Caco-2 (cell line): ENCODE data around the gene CORO2B. TPM values are rescaled to one million over a fixed set of nuclear protein-coding genes. Genes with fewer than 3 reads are reported as not detected.

Experiments
- BruUV-seq: library from RNA; stranded (reverse); fragments of 400-500 nt; replicated peaks from 2 replicates; lab custom pipeline; 2021; lab: Mats Ljungman, UMichigan
- CTCF ChIA-PET: fragments of 300-600 bp; sonication (Branson Sonifier 250); formaldehyde crosslinking; loops from one replicate; lab custom pipeline; 2022; ENCODE audit warnings: antibody characterized with exemption; lab: Charles Lee
- POLR2A ChIA-PET: fragments of 300-600 bp; sonication (Branson Sonifier 250); formaldehyde crosslinking; loops from one replicate; lab custom pipeline; 2022; ENCODE audit warnings: antibody characterized with exemption; lab: Charles Lee
- DNase-seq, 2 experiments: peaks; one replicate each; pipeline versions ENCODE4 v3.0.0 to v3.0.0-alpha.2; 2020 to 2022
- H3K27me3 ChIP-seq: replicated peaks from 2 replicates; pipeline ENCODE4 v1.6.0; 2011; ENCODE audit warnings: low read length; ENCODE audit not compliant: control insufficient read depth, insufficient read depth
- H3K36me3 ChIP-seq: 2 replicates; pipeline ENCODE4 v1.5.1; 2011; ENCODE audit warnings: low read length; ENCODE audit not compliant: control insufficient read depth, insufficient read depth
- H3K4me1 ChIP-seq: fragments of 250-450 bp; sonication (Bioruptor Pico); 2 replicates; pipeline ENCODE4 v1.5.1; 2020; ENCODE audit warnings: mild to moderate bottlenecking
- H3K4me3 ChIP-seq: 2 replicates; pipeline ENCODE4 v1.5.1; 2011; ENCODE audit warnings: low read depth, mild to moderate bottlenecking, control low read depth, low read length
- H3K9me3 ChIP-seq: fragments of 250-450 bp; sonication (Bioruptor Pico); 2 replicates; pipeline ENCODE4 v1.5.1; 2020; ENCODE audit warnings: mild to moderate bottlenecking, moderate library complexity
- H3K27ac Mint-ChIP-seq: one replicate; pipeline ENCODE4 v1.8.0; 2022; ENCODE audit warnings: mixed read lengths; ENCODE audit not compliant: unreplicated experiment
- H3K27me3 Mint-ChIP-seq: one replicate; pipeline ENCODE4 v1.8.0; 2022; ENCODE audit warnings: mixed read lengths; ENCODE audit not compliant: insufficient read depth, unreplicated experiment
- H3K36me3 Mint-ChIP-seq: one replicate; pipeline ENCODE4 v1.8.0; 2022; ENCODE audit warnings: mild to moderate bottlenecking, mixed read lengths; ENCODE audit not compliant: insufficient read depth, unreplicated experiment
- H3K4me1 Mint-ChIP-seq: one replicate; pipeline ENCODE4 v1.8.0; 2022; ENCODE audit warnings: low read depth, mixed read lengths; ENCODE audit not compliant: unreplicated experiment
- H3K4me3 Mint-ChIP-seq: one replicate; pipeline ENCODE4 v1.8.0; 2022; ENCODE audit warnings: mild to moderate bottlenecking, moderate library complexity, mixed read lengths; ENCODE audit not compliant: unreplicated experiment
- H3K9me3 Mint-ChIP-seq: one replicate; pipeline ENCODE4 v1.8.0; 2022; ENCODE audit warnings: mixed read lengths; ENCODE audit not compliant: unreplicated experiment
- CTCF ChIP-seq, 2 experiments: fragments of 200-600 bp in 1 of 2; IDR thresholded peaks; 1 replicate in 1 of 2; 2 replicates in 1 of 2; pipeline versions ENCODE4 v1.5.1 to v1.8.0; 2011 to 2022; ENCODE audit warnings: antibody characterized with exemption in 1 of 2, control low read depth in 1 of 2, inconsistent platforms in 1 of 2, low read depth in 1 of 2, low read length in 1 of 2, mild to moderate bottlenecking in 1 of 2, moderate library complexity in 1 of 2; ENCODE audit not compliant: insufficient read depth in 1 of 2, severe bottlenecking in 1 of 2, unreplicated experiment in 1 of 2
- intact Hi-C: fragments of 100-400 bp; cut with micrococcal nuclease; formaldehyde crosslinking; loops from one replicate; pipeline ENCODE4 v1.10.0; 2022; ENCODE audit not compliant: unreplicated experiment
- total RNA-seq: library from RNA; stranded (reverse); gene quantifications from 2 replicates; pipeline ENCODE4 v1.2.3, GENCODE V29; 2022

Gene CORO2B
- total RNA-seq, 1 experiment from 2014 or later, result 0.25 TPM

- peaks cover 8% of the 10 kb centered on the region for H3K4me1 Mint-ChIP-seq
- POLR2A ChIA-PET, result no interaction called here
Observed at GRCh38 chr15:68572309-68572708, 6.5 kb upstream of the CORO2B start.

GRCh38 chr15:68572921-68573320, 5.9 kb upstream of the CORO2B start:
- peaks cover 6% of the 10 kb centered on the region for H3K4me1 Mint-ChIP-seq
- ChIA-PET CTCF (no interaction called here), POLR2A (no interaction called here)
- Histone ChIP-seq H3K27me3 (peaks cover 4% of the 10 kb centered on the region), H3K4me3 (no peak overlapping the region), H3K4me1 (peaks cover 3% of the 10 kb centered on the region; the same call in 1 of the 2 replicates), H3K9me3 (no peaks in the 10 kb centered on the region), H3K36me3 (no peaks in the 10 kb centered on the region)
- no peak for DNase-seq
- intact Hi-C loops, result no loop called here
- no peak for TF ChIP-seq CTCF (IDR thresholded peaks at IDR 0.05; ENCODE audit: insufficient read depth in 1 of 2, low read depth in 1 of 2, low read length in 1 of 2, severe bottlenecking in 1 of 2, unreplicated experiment in 1 of 2)
- no peak overlapping the region for H3K27ac Mint-ChIP-seq
- no TSS peak for BruUV-seq
- no peaks in the 10 kb centered on the region for H3K36me3 Mint-ChIP-seq
- no peak overlapping the region for H3K4me3 Mint-ChIP-seq
- H3K27me3 Mint-ChIP-seq, result peaks cover 24% of the 10 kb centered on the region
- H3K9me3 Mint-ChIP-seq, result no peaks in the 10 kb centered on the region

More at GRCh38 chr15:68572309-68572708, 6.5 kb upstream of the CORO2B start:
- Mint-ChIP-seq H3K4me3 (no peak overlapping the region), H3K36me3 (no peaks in the 10 kb centered on the region), H3K9me3 (no peaks in the 10 kb centered on the region), H3K27me3 (peaks cover 22% of the 10 kb centered on the region), H3K27ac (no peak overlapping the region)
- no peak for TF ChIP-seq CTCF (IDR thresholded peaks at IDR 0.05; ENCODE audit: insufficient read depth in 1 of 2, low read depth in 1 of 2, low read length in 1 of 2, severe bottlenecking in 1 of 2, unreplicated experiment in 1 of 2)
- H3K4me3 ChIP-seq, result no peak overlapping the region
- CTCF ChIA-PET, result no interaction called here
- H3K36me3 ChIP-seq, result no peaks in the 10 kb centered on the region
- no peaks in the 10 kb centered on the region for H3K9me3 ChIP-seq
- H3K4me1 ChIP-seq, result no peaks in the 10 kb centered on the region
- no peak for DNase-seq
- intact Hi-C loops, result no loop called here
- H3K27me3 ChIP-seq, result peaks cover 3% of the 10 kb centered on the region
- no TSS peak for BruUV-seq

- peaks cover 6% of the 10 kb centered on the region for H3K27me3 ChIP-seq
- no peak overlapping the region for H3K27ac Mint-ChIP-seq
- no peaks in the 10 kb centered on the region for H3K9me3 ChIP-seq
- no peak overlapping the region for H3K4me3 ChIP-seq
- intact Hi-C loops, result no loop called here
- ChIA-PET CTCF (no interaction called here), POLR2A (no interaction called here)
- BruUV-seq, result no TSS peak
- peaks cover 6% of the 10 kb centered on the region for H3K4me1 Mint-ChIP-seq
- H3K36me3 Mint-ChIP-seq, result no peaks in the 10 kb centered on the region
- H3K4me3 Mint-ChIP-seq, result no peak overlapping the region
- peaks cover 8% of the 10 kb centered on the region; the same call in 1 of the 2 replicates for H3K4me1 ChIP-seq
- DNase-seq, result no peak
- peaks cover 21% of the 10 kb centered on the region for H3K27me3 Mint-ChIP-seq
- no peak for TF ChIP-seq CTCF (IDR thresholded peaks at IDR 0.05; ENCODE audit: insufficient read depth in 1 of 2, low read depth in 1 of 2, low read length in 1 of 2, severe bottlenecking in 1 of 2, unreplicated experiment in 1 of 2)
- H3K36me3 ChIP-seq, result no peaks in the 10 kb centered on the region
- no peaks in the 10 kb centered on the region for H3K9me3 Mint-ChIP-seq
Observed at GRCh38 chr15:68574046-68574445, 4.7 kb upstream of the CORO2B start.
